H9 (cell line): Measurements from ENCODE around the gene GLRX3. TPM values are rescaled to one million over a fixed set of nuclear protein-coding genes. Genes with fewer than 3 reads are reported as not detected.
A peak's percentile ranks its signal among the peaks of the same experiment; 100 is the strongest.

Source experiments
- DNase-seq: peaks from one replicate; pipeline ENCODE4 v3.0.0-alpha.2; 2017
- H2AFZ ChIP-seq: one replicate; pipeline ENCODE4 v1.6.1; 2013; ENCODE audit warnings: mild to moderate bottlenecking, low read length, control low read depth, moderate library complexity
- H2AK5ac ChIP-seq: 2 replicates; pipeline ENCODE4 v1.6.1; 2013; ENCODE audit warnings: low read length, control low read depth, mixed read lengths; ENCODE audit not compliant: insufficient read length
- H2BK120ac ChIP-seq: one replicate; pipeline ENCODE4 v1.6.1; 2013; ENCODE audit warnings: low read depth, mild to moderate bottlenecking, low read length, control low read depth, inconsistent platforms; ENCODE audit not compliant: poor library complexity, severe bottlenecking
- H2BK12ac ChIP-seq: 2 replicates; pipeline ENCODE4 v1.6.1; 2013; ENCODE audit warnings: low read length, control low read depth, mixed read lengths, low read depth; ENCODE audit not compliant: insufficient read length
- H2BK15ac ChIP-seq: 2 replicates; pipeline ENCODE4 v1.6.1; 2013; ENCODE audit warnings: low read depth, low read length, control low read depth
- H2BK20ac ChIP-seq: one replicate; pipeline ENCODE4 v1.6.1; 2013; ENCODE audit warnings: low read depth, mild to moderate bottlenecking, low read length, control low read depth, inconsistent platforms; ENCODE audit not compliant: poor library complexity, severe bottlenecking
- H2BK5ac ChIP-seq: 2 replicates; pipeline ENCODE4 v1.6.1; 2013; ENCODE audit warnings: low read length, control low read depth, mixed read lengths; ENCODE audit not compliant: insufficient read length
- H3K14ac ChIP-seq: 2 replicates; pipeline ENCODE4 v1.6.1; 2013; ENCODE audit warnings: low read length, control low read depth; ENCODE audit not compliant: insufficient read depth
- H3K18ac ChIP-seq: 2 replicates; pipeline ENCODE4 v1.6.1; 2013; ENCODE audit warnings: low read depth, mild to moderate bottlenecking, mixed read lengths, low read length, control low read depth; ENCODE audit not compliant: insufficient read length
- H3K23ac ChIP-seq: 2 replicates; pipeline ENCODE4 v1.6.1; 2013; ENCODE audit warnings: low read length, control low read depth, mixed read lengths, low read depth; ENCODE audit not compliant: insufficient read length
- H3K23me2 ChIP-seq: 2 replicates; pipeline ENCODE4 v1.6.1; 2013; ENCODE audit warnings: low read depth, mild to moderate bottlenecking, mixed read lengths, low read length, control low read depth; ENCODE audit not compliant: insufficient read length, poor library complexity, severe bottlenecking
- H3K27ac ChIP-seq: 2 replicates; pipeline ENCODE4 v1.5.1; 2013; ENCODE audit warnings: low read length, control low read depth, mixed read lengths, low read depth; ENCODE audit not compliant: insufficient read length
- H3K27me3 ChIP-seq: 2 replicates; pipeline ENCODE4 v1.6.1; 2013; ENCODE audit warnings: low read length, control low read depth, inconsistent platforms; ENCODE audit not compliant: insufficient read depth
- H3K4ac ChIP-seq: 2 replicates; pipeline ENCODE4 v1.6.1; 2013; ENCODE audit warnings: low read depth, mild to moderate bottlenecking, control low read depth, inconsistent platforms, low read length, moderate library complexity
- H3K4me1 ChIP-seq: 2 replicates; pipeline ENCODE4 v1.6.1; 2013; ENCODE audit warnings: low read length, control low read depth, inconsistent platforms; ENCODE audit not compliant: insufficient read depth
- H3K4me2 ChIP-seq: 2 replicates; pipeline ENCODE4 v1.6.1; 2013; ENCODE audit warnings: low read length, control low read depth, mixed read lengths; ENCODE audit not compliant: insufficient read length, insufficient read depth
- H3K56ac ChIP-seq: 2 replicates; pipeline ENCODE4 v1.6.1; 2013; ENCODE audit warnings: low read depth, mild to moderate bottlenecking, mixed read lengths, low read length, control low read depth; ENCODE audit not compliant: insufficient read length
- H3K79me1 ChIP-seq: 2 replicates; pipeline ENCODE4 v1.6.1; 2013; ENCODE audit warnings: low read depth, mild to moderate bottlenecking, moderate library complexity, low read length, control low read depth, inconsistent platforms; ENCODE audit not compliant: insufficient read depth, poor library complexity, severe bottlenecking
- H3K79me2 ChIP-seq: 2 replicates; pipeline ENCODE4 v1.6.1; 2013; ENCODE audit warnings: low read length, control low read depth, inconsistent platforms; ENCODE audit not compliant: insufficient read depth
- H3K9ac ChIP-seq: 2 replicates; pipeline ENCODE4 v1.6.1; 2013; ENCODE audit warnings: low read length, control low read depth, mixed read lengths; ENCODE audit not compliant: insufficient read length; ENCODE audit errors: extremely low read depth
- H3K9me3 ChIP-seq: one replicate; pipeline ENCODE4 v1.6.1; 2013; ENCODE audit warnings: low read depth, low read length, inconsistent platforms; ENCODE audit not compliant: control insufficient read depth
- H3T11ph ChIP-seq: one replicate; pipeline ENCODE4 v1.6.1; 2013; ENCODE audit warnings: mild to moderate bottlenecking, low read length, control low read depth, inconsistent platforms
- H4K20me1 ChIP-seq: one replicate; pipeline ENCODE4 v1.6.1; 2013; ENCODE audit not compliant: control insufficient read depth, insufficient read length, insufficient read depth
- H4K5ac ChIP-seq: 2 replicates; pipeline ENCODE4 v1.6.1; 2013; ENCODE audit warnings: low read depth, mild to moderate bottlenecking, mixed read lengths, low read length, control low read depth; ENCODE audit not compliant: insufficient read length
- H4K8ac ChIP-seq: replicated peaks from 2 replicates; pipeline ENCODE4 v1.6.1; 2013; ENCODE audit warnings: low read length, control low read depth, mixed read lengths, low read depth; ENCODE audit not compliant: insufficient read length
- H4K91ac ChIP-seq: 2 replicates; pipeline ENCODE4 v1.6.1; 2013; ENCODE audit warnings: low read depth, mild to moderate bottlenecking, moderate library complexity, mixed read lengths, low read length, control low read depth; ENCODE audit not compliant: insufficient read length
- H3K27ac Mint-ChIP-seq, 3 experiments: 2 replicates in 2 of 3; 3 replicates in 1 of 3; pipeline ENCODE4 v1.8.0; 2020 to 2021; ENCODE audit warnings: mixed read lengths in 3 of 3, mild to moderate bottlenecking in 1 of 3, moderate library complexity in 1 of 3
- H3K27me3 Mint-ChIP-seq: 2 replicates; pipeline ENCODE4 v1.8.0; 2021; ENCODE audit warnings: low read depth, mild to moderate bottlenecking, moderate library complexity, mixed read lengths
- H3K36me3 Mint-ChIP-seq, 3 experiments: 2 replicates in 2 of 3; 3 replicates in 1 of 3; pipeline ENCODE4 v1.8.0; 2020 to 2021; ENCODE audit warnings: low read depth in 3 of 3, mixed read lengths in 3 of 3; ENCODE audit not compliant: insufficient read depth in 1 of 3
- H3K4me1 Mint-ChIP-seq, 2 experiments: 2 replicates each; pipeline ENCODE4 v1.8.0; 2020; ENCODE audit warnings: mixed read lengths in 2 of 2
- H3K4me3 Mint-ChIP-seq, 2 experiments: 2 replicates in 1 of 2; 3 replicates in 1 of 2; pipeline ENCODE4 v1.8.0; 2020 to 2021; ENCODE audit warnings: mild to moderate bottlenecking in 2 of 2, mixed read lengths in 2 of 2, moderate library complexity in 1 of 2
- H3K9me3 Mint-ChIP-seq, 2 experiments: 2 replicates in 1 of 2; 3 replicates in 1 of 2; pipeline ENCODE4 v1.8.0; 2020; ENCODE audit warnings: mild to moderate bottlenecking in 2 of 2, mixed read lengths in 2 of 2, moderate library complexity in 1 of 2
- WGBS: extraction: QIAGEN DNeasy Blood & Tissue Kit; methylation state at CpG from one replicate; pipeline ENCODE4 v1.1.7; 2013; ENCODE audit warnings: missing lambda C conversion rate, low lambda C conversion rate, mixed read lengths; ENCODE audit not compliant: insufficient read length; ENCODE audit errors: extremely low coverage; 5-methylcytosine and 5-hydroxymethylcytosine counted together
- total RNA-seq: library from RNA; stranded (reverse); gene quantifications from 2 replicates; pipeline ENCODE4 v1.2.1, GENCODE V29; 2021
- TF ChIP-seq, protein P1 (sequence below): fragments of 200-600 bp; sonication (generic); conservative IDR thresholded peaks from 3 replicates; pipeline ENCODE4 v1.8.0; 2021; ENCODE audit warnings: antibody characterized with exemption, mild to moderate bottlenecking

Gene GLRX3
- total RNA-seq, 1 experiment from 2014 or later = 139 TPM

DNA sequence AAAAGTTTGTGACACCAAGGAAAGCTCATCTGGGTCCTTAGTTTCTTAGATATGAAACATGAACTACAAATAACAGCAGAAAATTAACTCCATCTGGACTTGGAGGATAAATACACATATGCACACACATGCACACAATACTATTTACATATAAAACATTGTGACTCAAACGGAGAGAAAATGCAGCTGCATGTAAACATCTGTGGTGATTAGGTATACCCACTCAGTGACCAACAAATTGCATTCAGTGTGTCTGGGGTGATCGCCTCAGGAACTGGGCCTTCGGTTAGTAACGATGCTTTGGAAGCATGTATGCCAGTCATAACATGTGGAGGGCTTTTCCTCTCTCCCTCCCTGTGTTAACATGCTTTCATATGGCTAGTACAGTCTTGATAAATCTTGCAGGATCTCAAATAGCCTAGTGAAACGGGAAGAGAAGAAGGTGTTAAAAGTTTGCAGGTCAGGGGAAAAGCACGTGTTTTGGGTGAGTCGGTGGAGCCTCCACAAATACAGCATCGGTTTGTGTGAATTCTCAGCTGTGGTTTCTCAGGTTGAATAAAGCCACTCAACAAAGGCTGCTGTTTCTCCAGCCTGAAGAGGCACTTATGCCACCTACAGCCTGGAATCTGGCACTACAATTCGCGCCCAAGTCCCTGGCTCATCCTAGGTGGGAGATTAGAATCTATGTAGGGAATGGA lies 8.7 kb upstream of the GLRX3 start:
- H4K8ac ChIP-seq = no peak overlapping the region
- peaks cover 10% of the 10 kb centered on the region for H3K27me3 Mint-ChIP-seq
- H3K36me3 Mint-ChIP-seq = no peaks in the 10 kb centered on the region
- no peak overlapping the region for H2AK5ac ChIP-seq
- no peaks in the 10 kb centered on the region for H3K27me3 ChIP-seq
- WGBS = no CpG with 5 or more reads among the region's 10 CpGs
- no peak overlapping the region for H3K14ac ChIP-seq
- no peaks in the 10 kb centered on the region for H4K20me1 ChIP-seq
- no peak overlapping the region for H4K5ac ChIP-seq
- no peak overlapping the region for H2BK20ac ChIP-seq
- H3K79me1 ChIP-seq = no peaks in the 10 kb centered on the region
- no peak overlapping the region for H3K4me2 ChIP-seq
- no peak overlapping the region for H2AFZ ChIP-seq
- no peak overlapping the region for H3K4me3 Mint-ChIP-seq
- no peaks in the 10 kb centered on the region for H3K9me3 ChIP-seq
- no peak overlapping the region for H2BK5ac ChIP-seq
- H3K4me1 Mint-ChIP-seq = peaks cover 12 to 23% of the 10 kb centered on the region in 2 experiments
- DNase-seq = peak; percentile 85
- no peak overlapping the region for H3K4ac ChIP-seq
- no peak overlapping the region for H3K18ac ChIP-seq
- no peak overlapping the region for H3K23ac ChIP-seq
- no peak overlapping the region for H2BK15ac ChIP-seq
- H2BK120ac ChIP-seq = no peak overlapping the region
- H3K56ac ChIP-seq = no peak overlapping the region
- H3T11ph ChIP-seq = no peak overlapping the region
- H3K23me2 ChIP-seq = no peaks in the 10 kb centered on the region
- H4K91ac ChIP-seq = no peak overlapping the region
- H3K27ac ChIP-seq = no peak overlapping the region
- H3K9ac ChIP-seq = no peak overlapping the region
- no peaks in the 10 kb centered on the region for H3K9me3 Mint-ChIP-seq
- TF ChIP-seq, protein P1, sequence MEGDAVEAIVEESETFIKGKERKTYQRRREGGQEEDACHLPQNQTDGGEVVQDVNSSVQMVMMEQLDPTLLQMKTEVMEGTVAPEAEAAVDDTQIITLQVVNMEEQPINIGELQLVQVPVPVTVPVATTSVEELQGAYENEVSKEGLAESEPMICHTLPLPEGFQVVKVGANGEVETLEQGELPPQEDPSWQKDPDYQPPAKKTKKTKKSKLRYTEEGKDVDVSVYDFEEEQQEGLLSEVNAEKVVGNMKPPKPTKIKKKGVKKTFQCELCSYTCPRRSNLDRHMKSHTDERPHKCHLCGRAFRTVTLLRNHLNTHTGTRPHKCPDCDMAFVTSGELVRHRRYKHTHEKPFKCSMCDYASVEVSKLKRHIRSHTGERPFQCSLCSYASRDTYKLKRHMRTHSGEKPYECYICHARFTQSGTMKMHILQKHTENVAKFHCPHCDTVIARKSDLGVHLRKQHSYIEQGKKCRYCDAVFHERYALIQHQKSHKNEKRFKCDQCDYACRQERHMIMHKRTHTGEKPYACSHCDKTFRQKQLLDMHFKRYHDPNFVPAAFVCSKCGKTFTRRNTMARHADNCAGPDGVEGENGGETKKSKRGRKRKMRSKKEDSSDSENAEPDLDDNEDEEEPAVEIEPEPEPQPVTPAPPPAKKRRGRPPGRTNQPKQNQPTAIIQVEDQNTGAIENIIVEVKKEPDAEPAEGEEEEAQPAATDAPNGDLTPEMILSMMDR = peak; percentile 82
- H3K79me2 ChIP-seq = no peaks in the 10 kb centered on the region
- no peaks in the 10 kb centered on the region for H3K4me1 ChIP-seq
- no peak overlapping the region for H2BK12ac ChIP-seq
- 0 out of 7 replicates have a peak overlapping the region, but pooled peaks of 1 of the 3 experiments have one; percentile 10 for H3K27ac Mint-ChIP-seq
